ENCODE results near the gene BHLHE23. TPM values are rescaled to one million over a fixed set of nuclear protein-coding genes. Genes with fewer than 3 reads are reported as not detected.

BHLHE23 gene
- total RNA-seq, 1 donor from 2014 or later: not detected

DNA sequence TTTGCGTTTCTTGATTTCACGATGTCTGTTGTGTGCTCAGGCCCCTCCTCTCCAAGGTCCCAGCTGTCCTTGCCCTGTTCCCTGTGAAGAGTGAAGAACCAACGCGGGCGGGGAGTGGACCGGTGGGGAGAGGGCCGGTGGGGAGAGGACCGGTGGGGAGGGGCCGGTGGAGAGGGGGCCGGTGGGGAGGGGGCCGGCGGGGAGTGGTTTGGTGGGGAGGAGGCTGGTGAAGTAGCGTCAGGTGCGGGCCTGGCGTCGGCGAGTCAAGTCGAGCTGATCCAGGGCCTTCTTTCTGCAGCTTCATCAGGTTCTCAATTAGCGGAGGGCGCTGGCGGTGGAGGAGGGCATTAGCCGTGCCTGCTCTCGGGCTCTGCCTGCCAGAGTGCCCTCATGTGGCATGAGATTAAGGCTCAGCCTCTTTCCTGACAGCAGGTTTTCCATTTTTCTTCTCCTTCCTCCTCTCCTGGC is 21.2 kb upstream of the BHLHE23 start:
- ATAC-seq (no peak), DNase-seq (ENCODE audit: low spot score) (no peak)
- intact Hi-C loops (cut with DNase I): no loop called here

DNA sequence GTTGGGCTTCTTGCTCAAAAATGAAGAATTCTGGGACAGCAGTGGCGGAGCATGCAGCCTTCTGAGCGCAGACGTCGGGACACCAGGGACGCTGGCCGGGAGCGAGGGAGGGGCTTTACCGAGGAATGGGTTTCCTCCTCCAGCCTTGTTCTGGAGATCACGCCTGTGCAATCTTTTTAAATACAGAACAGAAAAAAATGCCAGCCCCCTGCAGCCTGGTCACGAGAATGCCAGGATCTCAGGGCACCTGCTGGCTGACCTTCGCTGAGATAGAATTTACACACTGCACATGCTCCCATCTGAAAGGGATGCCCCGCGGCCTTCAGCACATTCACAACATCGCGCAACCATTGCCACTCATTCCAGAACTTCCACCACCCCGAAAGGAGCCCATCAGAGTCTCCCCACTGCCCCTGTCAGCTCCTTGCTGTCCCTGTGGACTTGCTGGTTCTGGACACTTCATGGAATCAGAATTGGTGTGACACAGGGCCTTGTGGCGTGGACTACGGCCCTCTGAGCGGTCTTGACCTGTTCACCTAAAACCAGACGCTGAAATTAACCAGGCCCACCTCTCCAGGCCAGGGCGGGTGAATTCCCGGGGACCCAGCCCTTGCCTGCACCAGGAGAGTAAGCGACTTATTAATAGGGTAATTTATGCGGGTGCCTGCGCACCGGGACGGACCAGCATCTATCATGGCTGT is 20.6 kb upstream of the BHLHE23 start:
- intact Hi-C loops (cut with DNase I): no loop called here
- DNase-seq (ENCODE audit: low spot score): no peak
- no peak for ATAC-seq

DNA sequence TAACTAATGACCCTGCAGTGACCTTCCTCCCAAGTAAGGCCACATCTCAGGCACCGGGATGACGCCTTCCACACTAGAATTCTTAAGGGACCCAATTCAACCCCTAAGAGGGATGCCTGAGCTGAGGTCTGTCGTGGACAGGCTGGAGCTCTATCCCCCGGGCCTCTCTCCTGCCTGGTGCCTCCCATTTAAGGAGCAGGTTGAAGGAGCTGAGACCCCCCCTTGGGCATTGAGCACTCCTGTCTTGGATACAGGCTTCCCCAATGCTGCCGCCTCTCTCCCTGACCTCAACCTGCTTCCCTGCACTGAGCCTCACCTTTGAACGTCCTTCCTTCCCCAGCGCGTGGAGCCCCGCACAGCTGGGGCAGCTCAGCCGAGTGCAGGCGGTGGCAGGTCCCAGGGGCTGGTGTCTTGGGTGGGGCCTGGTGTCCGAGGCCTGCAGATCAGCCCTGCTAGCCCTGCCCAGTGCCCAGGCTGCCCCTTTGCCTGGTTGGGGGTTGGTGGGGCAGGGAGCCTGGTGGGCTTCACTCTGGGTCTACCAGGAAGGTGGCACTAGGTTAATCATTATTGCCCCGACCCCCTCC is 19.9 kb upstream of the BHLHE23 start:
- ATAC-seq (no peak), DNase-seq (ENCODE audit: low spot score) (no peak)

DNA sequence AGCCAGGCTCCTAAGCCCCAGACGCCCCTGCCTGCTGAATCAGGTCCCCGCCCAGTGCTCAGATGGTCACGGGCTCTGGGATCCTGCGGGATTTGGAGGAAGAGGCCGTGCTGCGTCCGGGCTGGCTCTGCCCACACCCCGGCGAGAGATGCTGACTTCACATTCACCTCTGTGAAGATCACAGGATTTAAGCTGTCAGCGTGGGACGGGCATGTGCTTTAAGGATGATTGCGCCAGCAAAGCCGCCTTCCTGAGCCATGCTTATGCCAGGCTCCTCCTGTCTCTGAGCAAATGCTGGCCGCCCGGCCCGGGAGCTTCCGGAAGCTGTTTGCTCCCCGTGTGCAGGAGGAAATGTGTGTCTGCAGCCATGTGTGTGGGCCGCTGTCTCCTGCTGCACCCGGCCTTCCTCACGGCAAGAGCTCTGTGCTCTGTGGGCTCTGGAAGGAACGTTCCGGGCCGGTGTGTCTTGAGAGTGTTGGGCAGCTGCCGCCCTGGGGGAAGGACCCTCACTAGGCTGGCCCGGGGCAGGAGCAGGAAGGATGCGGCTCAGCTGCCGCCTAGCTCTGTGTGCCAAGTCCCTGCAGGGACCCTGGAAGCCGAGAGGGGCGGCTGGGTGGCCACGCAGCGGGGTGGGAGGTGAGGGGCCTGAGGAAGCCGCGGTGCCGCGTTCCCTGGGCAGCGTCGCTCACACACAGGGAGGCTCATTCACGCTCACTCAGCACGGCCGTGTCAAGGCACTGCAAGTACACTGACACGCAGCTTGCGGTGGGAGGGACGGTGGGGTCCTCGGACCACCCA is 19.0 kb upstream of the BHLHE23 start:
- intact Hi-C loops (cut with DNase I): no loop called here
- ATAC-seq (peak; percentile 15), DNase-seq (ENCODE audit: low spot score) (no peak)

More for the DNA sequence above, 19.9 kb upstream of the BHLHE23 start:
- intact Hi-C loops (cut with DNase I): no loop called here

DNA sequence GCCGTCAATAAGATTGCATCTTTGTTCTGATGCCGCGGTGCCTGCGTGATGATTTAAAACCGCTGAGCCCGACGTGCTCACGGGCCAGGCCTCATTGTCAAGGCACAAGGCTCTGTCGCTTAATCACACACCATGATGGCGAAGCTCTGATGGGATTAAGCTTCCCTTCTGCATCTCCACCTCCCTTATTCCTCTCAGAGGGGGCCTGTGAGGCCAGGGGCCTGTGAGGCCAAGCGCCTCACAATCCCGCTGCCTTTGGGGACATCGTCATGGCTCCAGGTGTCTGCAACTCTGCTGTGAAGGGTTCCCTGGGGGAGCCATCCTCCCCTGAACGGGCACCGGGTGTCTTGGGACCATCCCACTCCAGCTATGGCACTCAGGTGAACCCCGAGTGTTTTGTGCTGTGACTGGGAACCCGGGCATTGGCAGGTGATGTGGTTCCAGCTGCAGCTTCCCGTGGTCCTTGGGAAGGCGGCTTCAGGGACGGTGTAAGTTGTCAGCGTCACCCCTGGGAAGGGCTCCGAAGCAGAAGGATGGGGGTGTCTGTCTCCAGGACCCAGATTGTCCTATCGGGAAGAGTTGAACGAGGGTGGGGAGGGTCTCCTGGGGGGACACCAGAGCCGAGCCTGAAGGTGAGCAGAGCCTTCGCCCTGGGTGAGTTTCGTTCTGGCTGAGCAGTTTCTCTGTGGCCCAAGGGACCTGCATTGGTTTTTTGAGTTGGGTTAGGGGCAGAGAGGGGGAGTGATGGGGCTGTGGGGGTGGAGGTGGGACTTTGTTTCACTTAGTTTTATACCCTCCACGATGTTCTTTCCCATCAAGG is 18.0 kb upstream of the BHLHE23 start:
- no peak for DNase-seq (ENCODE audit: low spot score)
- ATAC-seq: no peak
- intact Hi-C loops (cut with DNase I): no loop called here

DNA sequence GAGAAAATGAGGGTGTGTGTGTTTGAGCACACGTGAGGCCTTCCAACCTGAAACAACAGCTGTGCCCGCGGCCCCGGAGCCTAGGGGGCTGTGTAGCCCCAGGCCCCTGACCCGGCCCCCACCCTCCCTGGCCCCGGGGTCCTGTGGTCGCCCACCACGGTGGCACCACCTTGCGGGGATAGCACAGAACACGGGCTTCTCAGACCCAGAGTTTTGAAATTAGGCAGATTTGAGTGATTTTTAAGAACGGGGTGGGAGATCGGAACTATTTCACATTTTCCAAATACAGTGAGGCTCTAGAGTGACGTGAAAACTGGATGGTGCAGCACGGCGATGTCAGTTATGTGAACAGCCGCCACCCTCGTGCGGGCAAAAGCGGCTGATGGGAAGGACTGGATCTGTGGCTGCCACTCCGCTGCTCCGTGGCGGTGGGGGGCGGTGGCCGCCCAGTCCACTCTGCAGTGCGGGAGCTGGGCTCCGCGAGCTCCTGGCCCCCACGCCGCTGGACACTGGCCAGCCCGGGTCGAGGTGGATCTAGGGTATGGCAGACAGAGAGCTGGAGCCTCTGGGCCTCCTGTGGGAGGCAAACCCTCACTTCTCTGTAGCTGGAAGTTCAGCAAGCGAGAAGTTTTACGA is 17.3 kb upstream of the BHLHE23 start:
- intact Hi-C loops (cut with DNase I): no loop called here
- no peak for ATAC-seq
- DNase-seq (ENCODE audit: low spot score): no peak

DNA sequence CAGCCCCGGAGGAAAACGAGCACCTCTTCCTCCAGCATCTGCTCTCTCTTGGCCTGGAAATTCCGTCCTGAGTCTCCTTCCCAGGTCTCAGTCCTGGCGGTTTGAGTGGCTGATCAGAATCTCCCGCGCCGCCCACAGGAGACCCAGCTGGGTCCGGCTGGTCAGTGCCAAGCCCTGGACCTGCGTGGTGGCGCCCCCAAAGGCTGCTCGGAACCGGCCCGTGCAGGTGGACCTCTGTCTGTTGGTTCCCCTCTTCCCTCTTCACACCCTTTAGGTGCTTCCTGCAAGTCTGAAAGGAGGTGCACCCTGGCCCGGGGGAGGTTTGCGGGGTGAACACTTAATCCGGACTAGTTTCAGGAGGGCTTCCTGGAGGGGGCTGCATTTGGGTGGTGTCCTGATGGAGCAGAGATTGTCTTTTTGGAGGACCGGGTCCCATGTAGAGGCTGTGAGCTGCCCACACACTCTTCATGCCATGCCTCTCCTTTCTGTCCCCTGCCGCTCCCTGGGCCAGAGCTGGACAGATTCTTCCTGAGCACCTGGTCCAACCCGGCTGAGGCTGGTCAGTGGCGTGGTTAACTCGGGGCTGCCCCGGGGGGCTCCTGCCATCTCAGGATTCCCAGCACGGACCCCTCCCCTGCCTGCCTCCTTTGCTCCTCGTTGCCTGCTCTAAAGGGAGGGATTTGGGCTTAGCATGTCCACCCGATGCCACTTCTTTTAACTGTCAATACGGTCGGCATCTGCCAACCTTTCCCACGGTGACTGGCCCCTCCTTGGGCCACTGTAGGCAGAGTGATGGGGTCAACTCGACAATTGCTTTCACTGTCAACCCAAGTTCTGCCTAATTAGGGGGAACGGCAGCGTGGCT is 16.5 kb upstream of the BHLHE23 start:
- ATAC-seq (no peak), DNase-seq (ENCODE audit: low spot score) (no peak)
- intact Hi-C loops (cut with DNase I): no loop called here

DNA sequence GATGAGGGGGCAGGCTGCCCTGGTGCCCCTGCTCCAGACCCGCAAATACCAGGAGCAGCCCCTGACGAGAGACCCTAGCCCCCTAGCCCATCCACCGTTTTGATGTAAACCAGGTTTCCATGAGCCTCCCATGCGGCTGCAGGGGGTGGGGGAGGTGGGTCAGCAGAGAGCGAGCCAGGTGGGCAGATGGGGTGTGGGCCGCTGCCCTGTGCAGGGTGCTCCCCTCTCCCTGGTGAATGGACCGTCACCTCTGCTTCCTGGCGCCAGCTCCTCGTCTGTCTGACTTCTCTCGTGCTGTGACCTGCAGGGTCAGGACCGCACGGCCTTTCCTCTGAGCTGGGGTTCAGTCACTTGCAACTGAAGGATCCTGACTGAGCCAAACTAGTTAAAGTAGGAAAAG is 15.7 kb upstream of the BHLHE23 start:
- ATAC-seq (no peak), DNase-seq (ENCODE audit: low spot score) (no peak)
- intact Hi-C loops (cut with DNase I): no loop called here

DNA sequence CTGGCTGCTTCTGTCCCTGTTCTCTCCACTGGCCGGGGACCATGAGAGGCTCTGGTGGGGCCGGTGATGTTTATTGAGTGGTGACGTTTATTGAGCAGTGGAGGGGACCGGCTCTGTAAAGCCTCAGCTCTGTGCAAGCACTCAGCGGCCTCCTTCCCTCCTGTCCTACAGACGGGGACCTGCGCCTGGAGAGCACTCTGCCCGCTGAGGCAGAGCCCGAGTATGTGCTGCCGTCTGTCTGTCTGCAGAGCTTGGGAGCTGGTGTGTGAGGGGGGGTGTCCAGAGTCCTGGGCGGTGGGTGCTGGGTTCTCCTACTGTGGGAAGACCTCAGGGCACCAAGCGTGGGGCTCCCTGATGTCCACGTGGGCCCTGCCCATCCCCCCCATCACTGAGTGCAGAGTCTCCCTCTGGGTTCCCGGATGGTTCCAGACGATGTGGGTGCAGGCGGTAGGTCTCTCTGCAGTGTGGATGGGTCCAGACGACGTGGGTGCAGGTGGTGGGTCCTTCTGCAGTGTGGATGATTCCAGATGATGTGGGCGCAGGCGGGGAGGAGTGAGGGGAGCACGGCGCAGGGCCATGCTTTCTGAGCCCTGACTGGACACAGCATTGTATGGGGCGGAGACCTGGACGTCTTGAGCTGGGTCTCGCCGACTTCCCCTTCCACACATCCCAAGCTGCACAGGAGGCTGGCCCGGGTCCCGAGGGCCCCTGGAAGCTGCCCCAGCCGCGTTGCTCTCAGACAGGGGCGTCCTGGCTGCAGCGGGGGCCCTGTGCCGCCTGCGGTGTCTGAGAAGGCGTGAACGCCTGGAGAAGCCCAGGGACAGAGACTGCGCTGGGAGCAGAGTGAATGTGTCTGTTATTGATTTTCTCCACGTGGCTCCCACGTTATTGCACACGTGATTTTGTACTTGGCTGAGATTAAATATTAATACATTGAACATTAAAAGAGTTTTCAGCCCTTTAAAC is 14.9 kb upstream of the BHLHE23 start:
- intact Hi-C loops (cut with DNase I): no loop called here
- ATAC-seq: no peak
- no peak for DNase-seq (ENCODE audit: low spot score)

DNA sequence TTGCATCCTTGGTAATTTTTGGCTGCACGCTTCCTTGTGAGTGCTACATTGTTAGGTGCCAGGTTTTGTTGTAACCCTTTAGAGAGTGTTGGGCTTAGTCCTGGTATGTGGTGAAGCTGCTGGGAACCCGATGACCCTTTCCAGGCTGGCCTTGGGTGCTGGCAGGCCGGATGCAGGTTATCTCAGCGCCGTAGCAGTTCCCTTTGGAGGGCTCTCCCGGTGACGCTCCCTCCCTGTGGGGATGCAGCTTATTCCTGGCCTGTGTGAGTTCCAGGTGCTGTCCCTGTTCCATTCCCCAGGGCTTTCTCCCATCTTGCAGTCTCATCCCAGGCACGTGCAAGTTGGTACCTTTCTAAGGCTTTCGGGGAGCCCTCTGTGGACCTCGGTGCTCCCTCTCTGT is 13.9 kb upstream of the BHLHE23 start:
- no peak for DNase-seq (ENCODE audit: low spot score)
- intact Hi-C loops (cut with DNase I): no loop called here

DNA sequence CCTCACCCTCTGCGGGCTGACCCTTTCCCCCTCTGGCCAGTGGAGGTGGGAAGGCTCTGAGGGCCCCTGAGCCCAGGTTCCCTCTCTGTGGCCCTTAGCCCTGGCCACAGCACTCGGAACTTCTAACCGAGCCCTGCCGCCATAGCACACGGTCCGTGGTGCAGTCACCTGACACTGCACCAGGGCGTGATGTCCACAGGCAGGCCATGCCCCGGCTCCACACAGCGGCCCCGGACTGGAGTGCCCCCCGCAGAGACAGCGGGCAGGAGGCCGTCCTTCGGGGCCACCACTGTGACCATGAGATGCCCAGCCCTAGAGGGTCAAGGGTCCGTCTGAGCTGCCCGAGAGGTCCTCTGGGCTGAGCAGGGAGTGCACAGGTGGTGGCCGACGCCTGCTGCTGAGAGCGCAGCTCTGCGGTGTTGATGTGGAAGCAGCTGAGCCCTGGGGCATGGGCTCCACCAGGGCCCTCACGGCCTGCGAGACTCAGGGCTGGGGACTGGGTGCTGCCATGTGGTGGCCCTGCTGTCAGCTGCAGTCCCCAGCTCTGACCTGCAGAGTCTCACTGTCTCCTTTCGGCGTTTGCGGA is 11.2 kb upstream of the BHLHE23 start:
- intact Hi-C loops (cut with DNase I): no loop called here
- ATAC-seq (no peak), DNase-seq (ENCODE audit: low spot score) (no peak)

More for the DNA sequence above, 13.9 kb upstream of the BHLHE23 start:
- ATAC-seq: no peak

DNA sequence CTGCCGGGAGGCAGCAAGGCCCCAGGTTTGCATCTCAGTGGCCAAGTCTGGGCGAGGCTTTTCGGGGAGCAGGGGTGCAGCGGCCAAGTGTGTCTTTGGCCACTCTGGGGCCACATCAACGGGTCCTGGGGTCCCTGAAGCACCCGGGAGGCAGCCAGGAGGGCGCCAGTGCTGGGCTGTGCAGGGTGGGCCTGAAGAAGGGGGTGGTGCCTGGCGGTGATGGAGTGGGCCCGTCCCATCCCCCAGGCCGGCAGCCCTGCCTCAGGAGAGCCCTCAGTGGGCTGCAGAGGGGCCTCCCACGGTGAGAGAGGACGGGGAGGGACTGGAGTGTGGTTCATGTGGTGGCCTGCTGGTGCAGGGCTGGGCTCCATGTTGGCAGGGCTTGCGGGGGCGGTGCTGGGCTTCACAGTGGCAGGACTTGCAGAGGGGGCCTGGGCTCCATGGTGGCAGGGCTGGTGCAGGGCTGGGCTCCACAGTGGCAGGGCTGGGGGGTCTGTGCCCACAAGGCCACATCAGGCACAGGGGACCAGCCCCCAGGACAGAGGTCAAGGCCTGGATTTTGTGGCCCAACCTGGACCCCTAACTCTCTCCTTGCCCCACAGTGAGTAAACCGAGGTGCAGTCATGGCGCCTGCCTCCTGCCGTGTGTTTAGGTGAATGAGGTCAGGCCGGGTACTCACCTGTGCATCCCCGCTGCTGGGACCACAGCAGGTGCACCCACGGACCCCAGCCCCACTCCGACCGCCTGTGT is 10.5 kb upstream of the BHLHE23 start:
- peak; percentile 18 for ATAC-seq
- no peak for DNase-seq (ENCODE audit: low spot score)
- intact Hi-C loops (cut with DNase I): no loop called here

DNA sequence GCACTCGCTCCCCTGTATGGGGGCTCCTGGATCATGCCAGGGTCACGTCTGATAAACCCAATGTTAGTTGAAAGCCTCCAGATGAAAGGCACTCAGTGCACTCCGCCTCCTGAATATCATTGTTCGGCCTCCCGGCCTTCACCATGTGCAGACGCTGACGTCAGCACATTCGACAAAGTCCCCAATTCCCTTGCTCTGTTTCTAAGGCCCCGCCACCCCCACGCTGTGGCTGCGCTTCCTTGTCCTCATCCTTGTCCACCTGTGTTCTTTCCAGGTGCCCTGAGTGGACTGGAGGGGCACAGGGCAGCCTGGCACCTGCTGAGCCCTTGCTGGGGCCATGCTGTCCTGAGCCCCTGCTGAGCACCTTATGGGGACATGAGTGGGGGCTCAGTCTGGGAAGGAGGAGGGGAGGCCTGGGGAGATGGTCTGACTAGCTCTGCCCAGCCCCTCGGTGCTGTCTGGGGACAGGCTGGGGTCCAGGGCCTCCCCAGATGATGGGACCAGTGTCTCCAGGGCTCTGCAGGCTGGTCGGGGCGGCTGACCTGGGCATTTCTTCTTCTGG is 9.8 kb upstream of the BHLHE23 start:
- no peak for DNase-seq (ENCODE audit: low spot score)
- intact Hi-C loops (cut with DNase I): no loop called here
- ATAC-seq: no peak

DNA sequence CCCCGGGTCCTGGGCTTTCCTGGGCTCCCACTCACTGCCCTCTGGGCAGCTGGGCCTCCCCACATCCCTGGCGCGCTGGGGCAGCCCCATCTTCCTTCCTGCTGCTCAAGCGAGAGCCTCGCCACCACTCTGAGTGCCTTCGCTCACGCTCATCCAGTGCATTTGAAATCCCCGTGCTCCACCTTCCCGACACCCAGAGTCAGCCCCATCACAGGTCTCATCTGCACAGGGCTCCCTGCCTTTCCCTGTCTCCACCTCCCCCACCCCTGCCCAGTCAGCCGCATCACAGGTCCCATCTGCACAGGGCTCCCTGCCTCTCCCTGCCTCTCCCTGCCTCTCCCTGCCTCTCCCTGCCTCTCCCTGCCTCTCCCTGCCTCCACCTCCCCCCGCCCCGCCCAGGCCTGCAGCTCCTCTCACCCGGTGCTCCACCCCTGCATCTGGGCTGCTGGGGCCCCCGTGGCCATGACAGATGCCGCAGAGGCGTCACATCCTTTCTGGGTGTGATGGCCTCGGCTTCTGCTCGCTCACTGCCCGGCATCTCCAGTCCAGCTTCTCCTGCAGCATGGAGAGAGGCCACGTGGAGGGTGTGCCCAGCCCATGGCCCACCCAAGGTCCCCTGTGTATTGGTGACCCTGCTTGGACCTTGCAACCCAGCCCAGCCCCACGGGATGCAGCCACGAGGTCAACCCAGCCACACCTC is 9.0 kb upstream of the BHLHE23 start:
- DNase-seq (ENCODE audit: low spot score) (no peak), ATAC-seq (no peak)
- intact Hi-C loops (cut with DNase I): no loop called here

DNA sequence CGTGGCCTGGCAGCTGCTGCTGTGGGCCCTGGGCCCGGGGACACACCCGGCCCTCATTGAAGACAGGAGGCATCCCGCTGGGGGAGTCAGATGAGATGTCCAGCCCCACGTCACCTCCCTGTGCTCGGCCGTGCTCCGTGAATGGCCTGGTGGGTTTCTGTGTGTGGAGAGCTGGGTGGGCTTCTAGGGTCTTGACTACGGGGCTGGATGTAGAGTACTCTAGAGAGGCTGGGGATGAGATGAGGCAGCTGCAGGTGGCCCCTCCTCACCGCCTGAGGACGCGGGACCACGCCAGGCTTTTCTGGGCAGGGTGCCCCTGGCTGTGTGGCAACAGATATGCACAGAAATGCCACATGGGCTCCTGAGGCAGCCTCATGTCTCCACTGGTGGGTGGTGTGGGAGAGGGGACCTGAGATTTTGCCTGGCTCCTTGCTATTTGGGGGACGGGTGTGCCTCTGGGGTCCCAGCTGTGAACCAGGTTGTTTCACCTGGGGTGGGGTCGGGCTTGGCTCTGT is 8.4 kb upstream of the BHLHE23 start:
- DNase-seq (ENCODE audit: low spot score): no peak
- ATAC-seq: no peak
- intact Hi-C loops (cut with DNase I): no loop called here
